ENCODE data around the gene ZSCAN1.

GRCh38 chr19:58034477-58034793, 610 bp downstream of the ZSCAN1 start:
- TF ChIP-seq, protein P1, sequence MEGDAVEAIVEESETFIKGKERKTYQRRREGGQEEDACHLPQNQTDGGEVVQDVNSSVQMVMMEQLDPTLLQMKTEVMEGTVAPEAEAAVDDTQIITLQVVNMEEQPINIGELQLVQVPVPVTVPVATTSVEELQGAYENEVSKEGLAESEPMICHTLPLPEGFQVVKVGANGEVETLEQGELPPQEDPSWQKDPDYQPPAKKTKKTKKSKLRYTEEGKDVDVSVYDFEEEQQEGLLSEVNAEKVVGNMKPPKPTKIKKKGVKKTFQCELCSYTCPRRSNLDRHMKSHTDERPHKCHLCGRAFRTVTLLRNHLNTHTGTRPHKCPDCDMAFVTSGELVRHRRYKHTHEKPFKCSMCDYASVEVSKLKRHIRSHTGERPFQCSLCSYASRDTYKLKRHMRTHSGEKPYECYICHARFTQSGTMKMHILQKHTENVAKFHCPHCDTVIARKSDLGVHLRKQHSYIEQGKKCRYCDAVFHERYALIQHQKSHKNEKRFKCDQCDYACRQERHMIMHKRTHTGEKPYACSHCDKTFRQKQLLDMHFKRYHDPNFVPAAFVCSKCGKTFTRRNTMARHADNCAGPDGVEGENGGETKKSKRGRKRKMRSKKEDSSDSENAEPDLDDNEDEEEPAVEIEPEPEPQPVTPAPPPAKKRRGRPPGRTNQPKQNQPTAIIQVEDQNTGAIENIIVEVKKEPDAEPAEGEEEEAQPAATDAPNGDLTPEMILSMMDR (IDR thresholded peaks at IDR 0.05) = no peak
- TF ChIP-seq POLR2A (IDR thresholded peaks at IDR 0.05) = no peak
- TF ChIP-seq POLR2AphosphoS5 (IDR thresholded peaks at IDR 0.05) = no peak
